Activated CD8-positive, alpha-beta T cell treated with anti-CD3 and anti-CD28 coated beads, Interleukin-2, amount 10 ng/mL, durations not matched to agents 7 days and 5 days (primary cell): ENCODE results near the gene FGF16. TPM values are rescaled to one million over a fixed set of nuclear protein-coding genes. Genes with fewer than 3 reads are reported as not detected.
"Not testable (repeated sequence)": the region's sequence is repeated elsewhere in the genome, so short reads cannot be mapped to it uniquely, and the experiment has no call there.

Source experiments
- ATAC-seq: fragments of 150-1000 bp; cut with Tn5 transposase; one replicate; pipeline ENCODE4 v1.10.0; 2021; ENCODE audit warnings: moderate library complexity
- CTCF ChIA-PET: fragments of 350-600 bp; sonication (Branson Sonifier 250); formaldehyde crosslinking; loops from one replicate; lab custom pipeline; 2021; ENCODE audit warnings: antibody characterized with exemption; lab: Charles Lee
- POLR2A ChIA-PET: fragments of 350-600 bp; sonication (Branson Sonifier 250); formaldehyde crosslinking; loops from one replicate; lab custom pipeline; 2021; ENCODE audit warnings: antibody characterized with exemption; lab: Charles Lee
- DNase-seq: peaks from one replicate; pipeline ENCODE4 v3.0.0-alpha.2; 2020
- H3K27ac Mint-ChIP-seq: one replicate; pipeline ENCODE4 v1.8.0; 2021; ENCODE audit warnings: mild to moderate bottlenecking, mixed read lengths
- H3K27me3 Mint-ChIP-seq: one replicate; pipeline ENCODE4 v1.8.0; 2021; ENCODE audit warnings: low read depth, mixed read lengths
- H3K36me3 Mint-ChIP-seq: one replicate; pipeline ENCODE4 v1.8.0; 2021; ENCODE audit warnings: low read depth, mixed read lengths
- H3K4me1 Mint-ChIP-seq: one replicate; pipeline ENCODE4 v1.8.0; 2021; ENCODE audit warnings: low read depth, mixed read lengths
- H3K4me3 Mint-ChIP-seq: one replicate; pipeline ENCODE4 v1.8.0; 2021; ENCODE audit warnings: mild to moderate bottlenecking, mixed read lengths
- H3K9me3 Mint-ChIP-seq: one replicate; pipeline ENCODE4 v1.8.0; 2022; ENCODE audit warnings: mixed read lengths; ENCODE audit not compliant: insufficient read depth
- total RNA-seq, 2 experiments: library from RNA; stranded (reverse); gene quantifications; one replicate each; pipeline ENCODE4 v1.2.3, GENCODE V29; 2021

The FGF16 gene
- total RNA-seq, 2 experiments from 2014 or later: not detected

GRCh38 chrX:77450415-77450814 is 3.2 kb downstream of the FGF16 start:
- CTCF ChIA-PET: no interaction called here
- ATAC-seq (no peak), DNase-seq (no peak)
- POLR2A ChIA-PET: no interaction called here
- no peak overlapping the region for H3K4me3 Mint-ChIP-seq
- peaks cover 7% of the 10 kb centered on the region for H3K27me3 Mint-ChIP-seq
- peaks cover 7% of the 10 kb centered on the region for H3K4me1 Mint-ChIP-seq
- no peaks in the 10 kb centered on the region for H3K9me3 Mint-ChIP-seq
- H3K36me3 Mint-ChIP-seq: no peaks in the 10 kb centered on the region
- no peak overlapping the region for H3K27ac Mint-ChIP-seq

- ATAC-seq: no peak
- ChIA-PET CTCF (no interaction called here), POLR2A (no interaction called here)
- no peak for DNase-seq
- H3K27ac Mint-ChIP-seq: no peak overlapping the region
- H3K36me3 Mint-ChIP-seq: no peaks in the 10 kb centered on the region
- H3K9me3 Mint-ChIP-seq: no peaks in the 10 kb centered on the region
- H3K27me3 Mint-ChIP-seq: peaks cover 6% of the 10 kb centered on the region
- H3K4me1 Mint-ChIP-seq: peaks cover 7% of the 10 kb centered on the region
- H3K4me3 Mint-ChIP-seq: no peak overlapping the region
Measured at GRCh38 chrX:77450996-77451395, 3.8 kb downstream of the FGF16 start.

- ChIA-PET CTCF (no interaction called here), POLR2A (no interaction called here)
- DNase-seq: no peak
- no peaks in the 10 kb centered on the region for H3K4me1 Mint-ChIP-seq
- ATAC-seq: no peak
- no peaks in the 10 kb centered on the region for H3K36me3 Mint-ChIP-seq
- peaks cover 6% of the 10 kb centered on the region for H3K27me3 Mint-ChIP-seq
- no peak overlapping the region for H3K27ac Mint-ChIP-seq
- no peak overlapping the region for H3K4me3 Mint-ChIP-seq
- no peaks in the 10 kb centered on the region for H3K9me3 Mint-ChIP-seq
Measured at GRCh38 chrX:77453190-77453589, 6.0 kb downstream of the FGF16 start.

- no peaks in the 10 kb centered on the region for H3K27me3 Mint-ChIP-seq
- DNase-seq (no peak), ATAC-seq (no peak)
- H3K27ac Mint-ChIP-seq: no peak overlapping the region
- ChIA-PET POLR2A (no interaction called here), CTCF (no interaction called here)
- H3K4me3 Mint-ChIP-seq: no peak overlapping the region
- H3K4me1 Mint-ChIP-seq: no peaks in the 10 kb centered on the region
- H3K9me3 Mint-ChIP-seq: no peaks in the 10 kb centered on the region
- H3K36me3 Mint-ChIP-seq: no peaks in the 10 kb centered on the region
Measured at GRCh38 chrX:77455437-77455836, 8.2 kb downstream of the FGF16 start.

- peaks cover 8% of the 10 kb centered on the region for H3K9me3 Mint-ChIP-seq
- no peak overlapping the region for H3K27ac Mint-ChIP-seq
- H3K36me3 Mint-ChIP-seq: no peaks in the 10 kb centered on the region
Measured at GRCh38 chrX:77484045-77484444, 36.9 kb downstream of the FGF16 start.

GRCh38 chrX:77493677-77494553 is 46.7 kb downstream of the FGF16 start:
- ATAC-seq (no peak), DNase-seq (no peak)
- Mint-ChIP-seq H3K27me3 (peaks cover 14% of the 10 kb centered on the region), H3K4me3 (no peak overlapping the region), H3K27ac (no peak overlapping the region), H3K9me3 (no peaks in the 10 kb centered on the region), H3K4me1 (no peaks in the 10 kb centered on the region), H3K36me3 (no peaks in the 10 kb centered on the region)
- POLR2A ChIA-PET: no interaction called here
- CTCF ChIA-PET: no interaction called here

More at GRCh38 chrX:77484045-77484444, 36.9 kb downstream of the FGF16 start:
- no peak for ATAC-seq
- H3K4me1 Mint-ChIP-seq: no peaks in the 10 kb centered on the region
- H3K4me3 Mint-ChIP-seq: no peak overlapping the region
- POLR2A ChIA-PET: no interaction called here
- DNase-seq: no peak
- peaks cover 3% of the 10 kb centered on the region for H3K27me3 Mint-ChIP-seq
- CTCF ChIA-PET: no interaction called here

GRCh38 chrX:77500164-77500563 is 53.0 kb downstream of the FGF16 start:
- H3K4me1 Mint-ChIP-seq, H3K4me3 Mint-ChIP-seq, ATAC-seq, H3K27ac Mint-ChIP-seq, DNase-seq, CTCF ChIA-PET, H3K36me3 Mint-ChIP-seq, POLR2A ChIA-PET, H3K9me3 Mint-ChIP-seq: not testable (repeated sequence)
- peaks cover 11% of the 10 kb centered on the region for H3K27me3 Mint-ChIP-seq

GRCh38 chrX:77502951-77503525 is 55.8 kb downstream of the FGF16 start:
- Mint-ChIP-seq H3K9me3 (no peaks in the 10 kb centered on the region), H3K36me3 (peaks cover 14% of the 10 kb centered on the region), H3K4me3 (no peak overlapping the region), H3K27me3 (peaks cover 3% of the 10 kb centered on the region), H3K4me1 (peaks cover 4% of the 10 kb centered on the region), H3K27ac (no peak overlapping the region)
- ATAC-seq (no peak), DNase-seq (no peak)
- CTCF ChIA-PET: no interaction called here
- POLR2A ChIA-PET: no interaction called here

- peaks cover 25% of the 10 kb centered on the region for H3K36me3 Mint-ChIP-seq
Measured at GRCh38 chrX:77505227-77505626, 58.0 kb downstream of the FGF16 start.

More at GRCh38 chrX:77505227-77505626, 58.0 kb downstream of the FGF16 start:
- DNase-seq: no peak
- H3K4me3 Mint-ChIP-seq: no peak overlapping the region
- H3K4me1 Mint-ChIP-seq: peaks cover 4% of the 10 kb centered on the region
- no peak for ATAC-seq
- CTCF ChIA-PET: no interaction called here
- no peaks in the 10 kb centered on the region for H3K27me3 Mint-ChIP-seq
- POLR2A ChIA-PET: no interaction called here
- H3K9me3 Mint-ChIP-seq: no peaks in the 10 kb centered on the region
- no peak overlapping the region for H3K27ac Mint-ChIP-seq
